ENCODE data around the gene KDM6B. TPM values are rescaled to one million over a fixed set of nuclear protein-coding genes. Genes with fewer than 3 reads are reported as not detected.

Gene KDM6B, protein sequence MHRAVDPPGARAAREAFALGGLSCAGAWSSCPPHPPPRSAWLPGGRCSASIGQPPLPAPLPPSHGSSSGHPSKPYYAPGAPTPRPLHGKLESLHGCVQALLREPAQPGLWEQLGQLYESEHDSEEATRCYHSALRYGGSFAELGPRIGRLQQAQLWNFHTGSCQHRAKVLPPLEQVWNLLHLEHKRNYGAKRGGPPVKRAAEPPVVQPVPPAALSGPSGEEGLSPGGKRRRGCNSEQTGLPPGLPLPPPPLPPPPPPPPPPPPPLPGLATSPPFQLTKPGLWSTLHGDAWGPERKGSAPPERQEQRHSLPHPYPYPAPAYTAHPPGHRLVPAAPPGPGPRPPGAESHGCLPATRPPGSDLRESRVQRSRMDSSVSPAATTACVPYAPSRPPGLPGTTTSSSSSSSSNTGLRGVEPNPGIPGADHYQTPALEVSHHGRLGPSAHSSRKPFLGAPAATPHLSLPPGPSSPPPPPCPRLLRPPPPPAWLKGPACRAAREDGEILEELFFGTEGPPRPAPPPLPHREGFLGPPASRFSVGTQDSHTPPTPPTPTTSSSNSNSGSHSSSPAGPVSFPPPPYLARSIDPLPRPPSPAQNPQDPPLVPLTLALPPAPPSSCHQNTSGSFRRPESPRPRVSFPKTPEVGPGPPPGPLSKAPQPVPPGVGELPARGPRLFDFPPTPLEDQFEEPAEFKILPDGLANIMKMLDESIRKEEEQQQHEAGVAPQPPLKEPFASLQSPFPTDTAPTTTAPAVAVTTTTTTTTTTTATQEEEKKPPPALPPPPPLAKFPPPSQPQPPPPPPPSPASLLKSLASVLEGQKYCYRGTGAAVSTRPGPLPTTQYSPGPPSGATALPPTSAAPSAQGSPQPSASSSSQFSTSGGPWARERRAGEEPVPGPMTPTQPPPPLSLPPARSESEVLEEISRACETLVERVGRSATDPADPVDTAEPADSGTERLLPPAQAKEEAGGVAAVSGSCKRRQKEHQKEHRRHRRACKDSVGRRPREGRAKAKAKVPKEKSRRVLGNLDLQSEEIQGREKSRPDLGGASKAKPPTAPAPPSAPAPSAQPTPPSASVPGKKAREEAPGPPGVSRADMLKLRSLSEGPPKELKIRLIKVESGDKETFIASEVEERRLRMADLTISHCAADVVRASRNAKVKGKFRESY (N-terminal part only)
- total RNA-seq, result 48.3 TPM
- long read RNA-seq, partial matches to known transcripts, result 8 of 12 reads
- long read RNA-seq, other reads (novel, unspliced or antisense), result 4 of 12 reads

GRCh38 chr17:7833795-7834541 is at the start of gene KDM6B:
TSS of gene KDM6B (plus strand) at chr17:7834217. CDS start at chr17:7845555, 11,338 bp downstream.
- intact Hi-C loops (cut with DNase I), result no loop called here
- Histone ChIP-seq H3K4me3 (peak within 1 kb of the TSS; percentile 83), H3K27ac (peak within 1 kb of the TSS; percentile 99), H3K9me3 (no peaks in the 10 kb centered on the region), H3K36me3 (no peaks in the 10 kb centered on the region), H3K27me3 (no peaks in the 10 kb centered on the region), H3K4me1 (peaks cover 22% of the 10 kb centered on the region)
- TF ChIP-seq, protein P1, sequence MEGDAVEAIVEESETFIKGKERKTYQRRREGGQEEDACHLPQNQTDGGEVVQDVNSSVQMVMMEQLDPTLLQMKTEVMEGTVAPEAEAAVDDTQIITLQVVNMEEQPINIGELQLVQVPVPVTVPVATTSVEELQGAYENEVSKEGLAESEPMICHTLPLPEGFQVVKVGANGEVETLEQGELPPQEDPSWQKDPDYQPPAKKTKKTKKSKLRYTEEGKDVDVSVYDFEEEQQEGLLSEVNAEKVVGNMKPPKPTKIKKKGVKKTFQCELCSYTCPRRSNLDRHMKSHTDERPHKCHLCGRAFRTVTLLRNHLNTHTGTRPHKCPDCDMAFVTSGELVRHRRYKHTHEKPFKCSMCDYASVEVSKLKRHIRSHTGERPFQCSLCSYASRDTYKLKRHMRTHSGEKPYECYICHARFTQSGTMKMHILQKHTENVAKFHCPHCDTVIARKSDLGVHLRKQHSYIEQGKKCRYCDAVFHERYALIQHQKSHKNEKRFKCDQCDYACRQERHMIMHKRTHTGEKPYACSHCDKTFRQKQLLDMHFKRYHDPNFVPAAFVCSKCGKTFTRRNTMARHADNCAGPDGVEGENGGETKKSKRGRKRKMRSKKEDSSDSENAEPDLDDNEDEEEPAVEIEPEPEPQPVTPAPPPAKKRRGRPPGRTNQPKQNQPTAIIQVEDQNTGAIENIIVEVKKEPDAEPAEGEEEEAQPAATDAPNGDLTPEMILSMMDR (IDR thresholded peaks at IDR 0.05), result no peak
- peak; percentile 78 for ATAC-seq
- DNase-seq, result peak; percentile 96

DNA sequence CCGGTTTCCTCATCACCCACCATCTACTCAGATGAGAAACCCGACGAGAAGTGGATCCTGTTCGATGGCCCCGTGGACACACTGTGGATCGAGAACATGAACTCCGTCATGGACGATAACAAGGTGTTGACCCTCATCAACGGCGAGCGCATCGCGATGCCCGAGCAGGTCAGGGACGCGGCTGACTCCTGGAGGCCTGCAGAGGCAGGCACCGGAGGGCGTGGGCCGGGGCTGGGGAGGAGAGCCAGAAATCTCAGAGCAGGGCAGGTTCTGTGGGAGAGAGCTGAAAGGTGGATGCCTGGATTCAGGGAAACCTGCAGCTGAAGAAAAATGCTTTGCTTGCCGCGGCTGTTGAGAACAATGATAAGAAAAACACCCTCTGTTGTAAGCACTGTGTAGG is 47.2 kb upstream of the KDM6B start:
- Histone ChIP-seq H3K27ac (no peak overlapping the region), H3K4me1 (no peaks in the 10 kb centered on the region), H3K36me3 (no peaks in the 10 kb centered on the region), H3K27me3 (no peaks in the 10 kb centered on the region), H3K4me3 (no peak overlapping the region), H3K9me3 (no peaks in the 10 kb centered on the region)
- no peak for ATAC-seq
- intact Hi-C loops (cut with DNase I), result no loop called here
- TF ChIP-seq, protein P1 (IDR thresholded peaks at IDR 0.05), result no peak
- no peak for DNase-seq

DNA sequence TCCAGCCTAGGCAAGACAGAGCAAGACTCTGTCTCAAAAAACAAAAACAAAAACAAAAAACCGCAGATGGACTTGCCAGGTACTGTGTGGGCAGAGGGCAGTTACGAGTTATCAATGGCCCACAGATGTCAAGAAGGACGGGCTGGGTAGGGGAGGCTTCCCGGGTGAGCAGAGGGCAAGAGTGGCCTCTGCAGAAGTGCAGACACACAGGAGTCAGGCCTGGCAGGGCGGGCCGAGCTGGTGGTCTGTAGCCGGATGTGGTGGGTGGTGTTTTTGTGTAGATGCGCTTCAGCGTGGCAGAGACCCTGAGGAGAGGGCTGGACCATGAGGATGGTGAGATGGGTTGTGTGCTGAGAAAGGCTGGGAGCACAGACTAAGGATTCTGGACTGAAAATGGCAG is 44.9 kb upstream of the KDM6B start:
- DNase-seq (no peak), ATAC-seq (no peak)
- Histone ChIP-seq H3K27me3 (no peaks in the 10 kb centered on the region), H3K4me1 (no peaks in the 10 kb centered on the region), H3K9me3 (no peaks in the 10 kb centered on the region), H3K4me3 (no peak overlapping the region), H3K27ac (no peak overlapping the region), H3K36me3 (no peaks in the 10 kb centered on the region)
- intact Hi-C loops (cut with DNase I), result no loop called here
- TF ChIP-seq, protein P1 (IDR thresholded peaks at IDR 0.05), result no peak

DNA sequence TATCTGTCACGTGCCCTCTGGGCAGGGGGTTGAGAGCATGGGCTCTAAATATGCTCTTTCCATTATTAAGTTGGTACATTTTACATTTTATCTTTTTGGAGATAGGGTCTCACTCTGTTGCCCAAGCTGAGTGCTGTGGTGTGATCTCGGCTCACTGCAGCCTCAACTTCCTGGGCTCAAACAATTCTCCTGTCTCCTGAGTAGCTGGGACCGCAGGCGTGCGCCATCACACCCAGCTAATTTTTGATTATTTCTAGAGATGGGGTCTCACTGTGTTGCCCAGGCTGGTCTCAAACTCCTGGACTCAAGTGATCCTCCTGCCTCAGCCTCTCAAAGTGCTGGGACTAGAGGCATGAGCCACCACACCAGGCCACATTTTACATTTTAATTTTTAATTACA is 43.9 kb upstream of the KDM6B start:
- intact Hi-C loops (cut with DNase I), result no loop called here
- Histone ChIP-seq H3K4me3 (no peak overlapping the region), H3K4me1 (no peaks in the 10 kb centered on the region), H3K27me3 (no peaks in the 10 kb centered on the region), H3K27ac (no peak overlapping the region), H3K36me3 (no peaks in the 10 kb centered on the region), H3K9me3 (no peaks in the 10 kb centered on the region)
- DNase-seq (no peak), ATAC-seq (no peak)
- TF ChIP-seq, protein P1 (IDR thresholded peaks at IDR 0.05), result no peak

- TF ChIP-seq, protein P1 (IDR thresholded peaks at IDR 0.05), result no peak
- intact Hi-C loops (cut with DNase I), result no loop called here
- Histone ChIP-seq H3K4me3 (no peak overlapping the region), H3K27me3 (peaks cover 5% of the 10 kb centered on the region), H3K9me3 (no peaks in the 10 kb centered on the region), H3K4me1 (no peaks in the 10 kb centered on the region), H3K27ac (no peak overlapping the region), H3K36me3 (no peaks in the 10 kb centered on the region)
- no peak for ATAC-seq
- DNase-seq, result no peak
Measured at GRCh38 chr17:7792611-7793010, 41.4 kb upstream of the KDM6B start.

Measured in upper lobe of right lung (tissue), 1 donor.